Measurements from ENCODE around the gene TUFT1. TPM values are rescaled to one million over a fixed set of nuclear protein-coding genes. Genes with fewer than 3 reads are reported as not detected.

The TUFT1 gene
- total and polyA plus RNA-seq, 2 of the 8 experiments (the other 6 are each of a cell fraction or from before 2014, with no cell fraction given) = 7.3 to 10.4 TPM

GRCh38 chr1:151584780-151585179 lies 44.7 kb downstream of the TUFT1 start (continued):
- TF ChIP-seq SIN3A (conservative IDR thresholded peaks at IDR 0.05 in 1 of 2, IDR thresholded peaks at IDR 0.05 in 1 of 2; ENCODE audit: low read depth in 1 of 2, low read length in 2 of 2) = no peak
- no peak for TF ChIP-seq HDAC2 (IDR thresholded peaks at IDR 0.05; ENCODE audit: borderline replicate concordance in 1 of 2, low read depth in 2 of 2, low read length in 2 of 2)
- TF ChIP-seq CHD7 (IDR thresholded peaks at IDR 0.05; ENCODE audit: insufficient replicate concordance, low read length) = no peak
